Right atrium auricular region (tissue), 2 donors: ENCODE results near the gene BPIFA3. TPM values are rescaled to one million over a fixed set of nuclear protein-coding genes. Genes with fewer than 3 reads are reported as not detected.

Experiments used
- DNase-seq: peaks from one replicate; pipeline ENCODE4 v3.0.0-alpha.2; 2019; ENCODE audit warnings: low spot score
- H3K27ac ChIP-seq, 2 donors: fragments of 200-600 bp; sonication (generic); 1 replicate in 1 of 2; 2 replicates in 1 of 2; pipeline ENCODE4 v1.5.1; 2016 to 2019
- H3K27me3 ChIP-seq, 2 donors: fragments of 200-600 bp; sonication (generic); one replicate each; pipeline versions ENCODE4 v1.5.1 to v1.6.0; 2017 to 2019
- H3K36me3 ChIP-seq: fragments of 200-600 bp; sonication (generic); one replicate; pipeline ENCODE4 v1.5.1; 2016
- H3K4me1 ChIP-seq, 2 donors: fragments of 200-600 bp; sonication (generic); one replicate each; pipeline versions ENCODE4 v1.5.1 to v1.6.0; 2017 to 2019
- H3K4me3 ChIP-seq, 2 donors: fragments of 200-600 bp; sonication (generic); 1 replicate in 1 of 2; 2 replicates in 1 of 2; pipeline ENCODE4 v1.5.1; 2017 to 2019; ENCODE audit warnings: mild to moderate bottlenecking in 1 of 2, moderate library complexity in 1 of 2
- H3K9me3 ChIP-seq, 2 donors: fragments of 200-600 bp; sonication (generic); one replicate each; pipeline ENCODE4 v1.5.1; 2019
- CTCF ChIP-seq, 2 donors: fragments of 200-600 bp; sonication (generic); IDR thresholded peaks; one replicate each; pipeline ENCODE4 v1.5.1; 2019; ENCODE audit warnings: antibody characterized with exemption in 2 of 2
- total RNA-seq, 2 donors: library from RNA; depleted of rRNA; stranded (reverse); fragments of >200 nt; gene quantifications; one replicate each; pipeline ENCODE4 v1.1.0, GENCODE V29; 2016

Gene BPIFA3
- total RNA-seq, 2 donors from 2014 or later, result not detected

DNA sequence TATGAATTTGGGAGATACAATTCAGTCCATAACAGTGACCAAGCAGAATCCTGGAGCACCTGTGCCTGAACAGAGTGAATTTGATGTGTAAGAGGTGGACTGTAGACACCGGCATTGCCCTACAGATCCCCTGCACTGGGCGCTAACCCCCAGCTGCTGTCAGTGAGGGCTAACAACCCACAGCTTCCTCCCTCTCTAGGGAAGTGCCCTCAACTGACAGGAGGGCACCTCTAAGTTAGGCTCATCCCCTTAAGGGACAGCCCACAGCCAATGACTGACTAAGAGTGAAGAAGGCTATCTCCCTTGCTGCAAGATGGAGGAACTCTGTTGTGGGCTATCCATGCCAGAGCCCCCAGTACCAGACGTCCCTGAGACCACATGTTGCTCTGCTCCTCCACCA, 50.5 kb downstream of the BPIFA3 start:
- no peak overlapping the region for H3K27ac ChIP-seq
- H3K4me3 ChIP-seq, result no peak overlapping the region
- no peak for TF ChIP-seq CTCF (IDR thresholded peaks at IDR 0.05)
- H3K4me1 ChIP-seq, result no peaks in the 10 kb centered on the region
- no peak for DNase-seq
- no peaks in the 10 kb centered on the region for H3K36me3 ChIP-seq
- H3K9me3 ChIP-seq, result no peaks in the 10 kb centered on the region
- no peaks in the 10 kb centered on the region for H3K27me3 ChIP-seq

GRCh38 chr20:33272155-33272873, 55.2 kb downstream of the BPIFA3 start:
- Histone ChIP-seq H3K36me3 (no peaks in the 10 kb centered on the region), H3K27ac (no peak overlapping the region), H3K4me3 (no peak overlapping the region), H3K9me3 (no peaks in the 10 kb centered on the region), H3K27me3 (no peaks in the 10 kb centered on the region), H3K4me1 (no peaks in the 10 kb centered on the region)
- no peak for DNase-seq
- TF ChIP-seq CTCF (IDR thresholded peaks at IDR 0.05), result no peak

DNA sequence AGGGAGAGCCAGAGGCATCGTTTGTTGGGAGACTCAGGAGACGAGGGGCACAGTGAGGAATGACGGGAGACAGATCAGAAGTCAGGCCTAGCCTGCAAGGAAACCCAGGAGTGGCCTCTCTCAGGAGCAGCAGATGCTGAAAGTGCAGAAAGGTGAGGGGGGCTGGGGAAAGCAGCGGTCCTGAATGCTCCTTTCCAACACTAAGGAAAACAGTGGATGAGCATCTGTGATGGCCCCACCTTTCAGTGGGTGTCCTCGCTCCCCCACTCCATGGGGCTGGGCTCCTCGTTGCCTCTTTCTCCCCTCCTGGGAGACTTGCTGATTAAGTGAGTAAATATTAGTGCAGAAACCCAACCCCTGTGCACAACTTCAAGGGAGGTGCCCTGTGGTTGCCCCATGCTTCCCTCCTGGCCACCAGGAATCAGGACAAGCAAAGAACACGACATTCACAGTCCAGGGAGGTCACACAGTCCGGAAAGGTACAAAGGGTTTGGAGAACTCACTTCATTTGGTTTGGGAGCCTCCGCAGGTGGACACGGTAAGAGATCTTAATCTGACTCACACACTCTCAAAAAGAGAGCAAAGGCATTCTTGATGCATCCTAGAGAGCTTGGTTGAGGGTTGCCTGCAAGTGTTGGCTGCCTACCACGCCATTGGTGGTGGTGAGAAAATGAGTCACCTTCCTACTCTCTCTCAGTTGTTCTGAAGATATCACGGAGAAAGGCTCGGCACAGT, 56.1 kb downstream of the BPIFA3 start:
- no peaks in the 10 kb centered on the region for H3K4me1 ChIP-seq
- no peak overlapping the region for H3K27ac ChIP-seq
- TF ChIP-seq CTCF (IDR thresholded peaks at IDR 0.05), result no peak
- no peak overlapping the region for H3K4me3 ChIP-seq
- DNase-seq, result no peak
- H3K27me3 ChIP-seq, result no peaks in the 10 kb centered on the region
- H3K36me3 ChIP-seq, result no peaks in the 10 kb centered on the region
- no peaks in the 10 kb centered on the region for H3K9me3 ChIP-seq

- H3K36me3 ChIP-seq, result no peaks in the 10 kb centered on the region
- H3K4me1 ChIP-seq, result no peaks in the 10 kb centered on the region
- peaks cover 0 to 2% of the 10 kb centered on the region in 2 donors for H3K27me3 ChIP-seq
- TF ChIP-seq CTCF (IDR thresholded peaks at IDR 0.05), result no peak
- H3K27ac ChIP-seq, result no peak overlapping the region
- no peak for DNase-seq
- no peaks in the 10 kb centered on the region for H3K9me3 ChIP-seq
- no peak overlapping the region for H3K4me3 ChIP-seq
Measured at GRCh38 chr20:33275215-33275614, 58.1 kb downstream of the BPIFA3 start.

GRCh38 chr20:33275871-33276270, 58.7 kb downstream of the BPIFA3 start:
- no peak for TF ChIP-seq CTCF (IDR thresholded peaks at IDR 0.05)
- Histone ChIP-seq H3K36me3 (no peaks in the 10 kb centered on the region), H3K27me3 (peaks cover 0 to 3% of the 10 kb centered on the region in 2 donors), H3K9me3 (no peaks in the 10 kb centered on the region), H3K4me1 (no peaks in the 10 kb centered on the region), H3K4me3 (no peak overlapping the region), H3K27ac (no peak overlapping the region)
- DNase-seq, result no peak
